Stomach (tissue), 4 donors: ENCODE data around the gene CAB39L.

Source experiments
- POLR2A ChIP-seq, 4 donors: fragments of 450-650 bp; IDR thresholded peaks; one replicate each; pipeline ENCODE4 v1.6.1; 2016; ENCODE audit warnings: antibody characterized with exemption in 4 of 4, control low read depth in 2 of 4, mild to moderate bottlenecking in 1 of 4, moderate library complexity in 1 of 4
- TF ChIP-seq, protein P1 (sequence below), 7 experiments: fragments of 450-650 bp in 4 of 7; fragments of 200-600 bp in 3 of 7; sonication (generic) in 3 of 7; IDR thresholded peaks; one replicate each; pipeline ENCODE4 v1.5.1; 2016 to 2019; ENCODE audit warnings: antibody characterized with exemption in 7 of 7, control low read depth in 2 of 7, mild to moderate bottlenecking in 1 of 7

DNA sequence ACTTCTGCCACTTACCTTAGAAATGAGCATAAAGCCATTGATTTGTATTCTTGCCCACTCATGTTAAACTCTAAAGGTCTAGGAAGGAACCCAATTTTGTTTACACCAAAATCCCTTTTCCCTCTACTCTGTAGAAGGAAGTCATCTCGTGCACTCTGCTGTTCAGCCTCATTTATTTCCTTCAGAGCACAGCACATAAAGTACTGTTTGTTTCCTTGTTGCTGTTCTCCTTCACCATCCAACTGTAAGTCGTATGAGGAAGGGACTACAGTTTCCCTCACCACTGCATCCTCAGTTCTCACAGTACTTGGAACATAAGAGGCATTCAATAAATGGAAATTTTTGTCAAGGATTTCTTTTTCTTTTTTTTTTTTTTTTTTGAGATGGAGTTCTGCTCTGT, 171.6 kb downstream of the CAB39L start:
- TF ChIP-seq, protein P1, sequence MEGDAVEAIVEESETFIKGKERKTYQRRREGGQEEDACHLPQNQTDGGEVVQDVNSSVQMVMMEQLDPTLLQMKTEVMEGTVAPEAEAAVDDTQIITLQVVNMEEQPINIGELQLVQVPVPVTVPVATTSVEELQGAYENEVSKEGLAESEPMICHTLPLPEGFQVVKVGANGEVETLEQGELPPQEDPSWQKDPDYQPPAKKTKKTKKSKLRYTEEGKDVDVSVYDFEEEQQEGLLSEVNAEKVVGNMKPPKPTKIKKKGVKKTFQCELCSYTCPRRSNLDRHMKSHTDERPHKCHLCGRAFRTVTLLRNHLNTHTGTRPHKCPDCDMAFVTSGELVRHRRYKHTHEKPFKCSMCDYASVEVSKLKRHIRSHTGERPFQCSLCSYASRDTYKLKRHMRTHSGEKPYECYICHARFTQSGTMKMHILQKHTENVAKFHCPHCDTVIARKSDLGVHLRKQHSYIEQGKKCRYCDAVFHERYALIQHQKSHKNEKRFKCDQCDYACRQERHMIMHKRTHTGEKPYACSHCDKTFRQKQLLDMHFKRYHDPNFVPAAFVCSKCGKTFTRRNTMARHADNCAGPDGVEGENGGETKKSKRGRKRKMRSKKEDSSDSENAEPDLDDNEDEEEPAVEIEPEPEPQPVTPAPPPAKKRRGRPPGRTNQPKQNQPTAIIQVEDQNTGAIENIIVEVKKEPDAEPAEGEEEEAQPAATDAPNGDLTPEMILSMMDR (IDR thresholded peaks at IDR 0.05): no peak
- TF ChIP-seq POLR2A (IDR thresholded peaks at IDR 0.05): no peak
